GM12878 (cell line): ENCODE results near the gene CWC27. TPM values are rescaled to one million over a fixed set of nuclear protein-coding genes. Genes with fewer than 3 reads are reported as not detected.
A peak's percentile ranks its signal among the peaks of the same experiment; 100 is the strongest.

Source experiments
- BACH1 ChIP-seq: fragments of 450-650 bp; IDR thresholded peaks from 2 replicates; pipeline ENCODE4 v1.6.1; 2017; ENCODE audit warnings: mild to moderate bottlenecking, borderline replicate concordance
- CBFB ChIP-seq: IDR thresholded peaks from 2 replicates; pipeline ENCODE4 v1.6.1; 2016; ENCODE audit warnings: antibody characterized with exemption, low read depth
- CHD1 ChIP-seq: IDR thresholded peaks from 2 replicates; pipeline ENCODE4 v1.6.1; 2012; ENCODE audit warnings: low read depth, low read length, improper control_type of control experiment
- DPF2 ChIP-seq: fragments of 450-650 bp; IDR thresholded peaks from 2 replicates; pipeline ENCODE4 v1.6.1; 2017; ENCODE audit warnings: mild to moderate bottlenecking
- FOXK2 ChIP-seq: fragments of 450-650 bp; IDR thresholded peaks from 2 replicates; pipeline ENCODE4 v1.6.1; 2017; ENCODE audit warnings: mild to moderate bottlenecking, moderate library complexity
- FOXM1 ChIP-seq: IDR thresholded peaks from 2 replicates; pipeline ENCODE4 v1.6.1; 2012; ENCODE audit warnings: low read depth, mild to moderate bottlenecking, inconsistent platforms, low read length, moderate library complexity
- HDAC2 ChIP-seq: fragments of 200-600 bp; sonication (generic); IDR thresholded peaks from 2 replicates; pipeline ENCODE4 v1.6.1; 2017
- JUNB ChIP-seq: IDR thresholded peaks from 2 replicates; pipeline ENCODE4 v1.6.1; 2016; ENCODE audit warnings: antibody characterized with exemption, mild to moderate bottlenecking
- NFYB ChIP-seq: IDR thresholded peaks from 2 replicates; pipeline ENCODE4 v1.6.1; 2011; ENCODE audit warnings: low read depth, mild to moderate bottlenecking, low read length, improper control_type of control experiment, moderate library complexity; ENCODE audit not compliant: insufficient read depth
- POU2F2 ChIP-seq: IDR thresholded peaks from 3 replicates; pipeline ENCODE4 v1.6.1; 2011; ENCODE audit warnings: low read depth, mild to moderate bottlenecking, low read length, borderline replicate concordance
- RBBP5 ChIP-seq: fragments of 200-600 bp; sonication (generic); conservative IDR thresholded peaks from 2 replicates; pipeline ENCODE4 v1.6.1; 2016
- RUNX3 ChIP-seq: IDR thresholded peaks from 2 replicates; pipeline ENCODE4 v1.6.1; 2012; ENCODE audit warnings: low read length, inconsistent platforms
- SMAD1 ChIP-seq: fragments of 450-650 bp; IDR thresholded peaks from 2 replicates; pipeline ENCODE4 v1.6.1; 2018; ENCODE audit warnings: mild to moderate bottlenecking, low read depth; ENCODE audit not compliant: partially characterized antibody
- SMAD5 ChIP-seq: IDR thresholded peaks from 2 replicates; pipeline ENCODE4 v1.6.1; 2016; ENCODE audit warnings: antibody characterized with exemption, low read depth
- SPI1 ChIP-seq: IDR thresholded peaks from 2 replicates; pipeline ENCODE4 v1.6.1; 2011; ENCODE audit warnings: low read depth, mild to moderate bottlenecking, low read length, moderate library complexity, borderline replicate concordance; ENCODE audit not compliant: insufficient read depth
- SREBF1 ChIP-seq: IDR thresholded peaks from 2 replicates; pipeline ENCODE4 v1.6.1; 2012; ENCODE audit warnings: mild to moderate bottlenecking, low read length
- SREBF2 ChIP-seq: IDR thresholded peaks from 2 replicates; pipeline ENCODE4 v1.6.1; 2012; ENCODE audit warnings: mild to moderate bottlenecking, low read length
- STAT1 ChIP-seq: fragments of 450-650 bp; conservative IDR thresholded peaks from 2 replicates; pipeline ENCODE4 v1.6.1; 2014; ENCODE audit warnings: antibody characterized with exemption, mild to moderate bottlenecking
- SUZ12 ChIP-seq: fragments of 200-600 bp; sonication (generic); IDR thresholded peaks from one replicate; pipeline ENCODE4 v1.6.1; 2018; ENCODE audit warnings: antibody characterized with exemption, mild to moderate bottlenecking; ENCODE audit not compliant: unreplicated experiment
- USF2 ChIP-seq: IDR thresholded peaks from 2 replicates; pipeline ENCODE4 v1.6.1; 2011; ENCODE audit warnings: low read depth, low read length, improper control_type of control experiment, borderline replicate concordance
- ZNF217 ChIP-seq: fragments of 450-650 bp; IDR thresholded peaks from 2 replicates; pipeline ENCODE4 v1.6.1; 2017; ENCODE audit warnings: antibody characterized with exemption, mild to moderate bottlenecking
- ZNF384 ChIP-seq: IDR thresholded peaks from 2 replicates; pipeline ENCODE4 v1.6.1; 2012; ENCODE audit warnings: low read depth, mild to moderate bottlenecking, low read length, improper control_type of control experiment, borderline replicate concordance
- polyA plus RNA-seq, 11 experiments: library from polyadenylated mRNA; depleted of rRNA in 4 of 11; unstranded in 6 of 11; stranded (reverse) in 5 of 11; fragments of >200 nt; fragmentation: Nextera tagmentation in 4 of 11; fragmentation: Illumina TruSeq in 1 of 11; extraction: Ambion mirVana in 4 of 11; extraction: Trizol in 1 of 11; gene quantifications; 1 replicate in 1 of 11; 2 replicates in 10 of 11; pipeline versions ENCODE4 v1.2.1 to v1.2.3, GENCODE V29; 2011 to 2016; ENCODE audit warnings: inconsistent platforms in 2 of 11, missing spikeins in 2 of 11, low read depth in 1 of 11
- total RNA-seq, 4 experiments: library from RNA; depleted of rRNA in 3 of 4; stranded (reverse); fragments of >200 nt in 3 of 4; fragmentation: Illumina TruSeq in 1 of 4; extraction: Trizol in 1 of 4; gene quantifications; 2 replicates each; pipeline versions ENCODE4 v1.2.1 to v1.2.3, GENCODE V29; 2013 to 2021
- TF ChIP-seq, protein P1 (sequence below): fragments of 450-650 bp; formaldehyde crosslinking; IDR thresholded peaks from 2 replicates; pipeline ENCODE4 v1.4.0; 2022; ENCODE audit warnings: mild to moderate bottlenecking, moderate library complexity
- TF ChIP-seq, protein P2 (sequence below): fragments of 450-650 bp; IDR thresholded peaks from 2 replicates; pipeline ENCODE4 v1.6.1; 2016; ENCODE audit warnings: mild to moderate bottlenecking
- TF ChIP-seq, protein P3 (sequence below): fragments of 450-650 bp; IDR thresholded peaks from 2 replicates; pipeline ENCODE4 v1.6.1; 2017; ENCODE audit warnings: mild to moderate bottlenecking, low read depth, inconsistent platforms; ENCODE audit not compliant: poor library complexity, severe bottlenecking
- TF ChIP-seq, protein P4 (sequence below): IDR thresholded peaks from 2 replicates; pipeline ENCODE4 v1.6.1; 2012; ENCODE audit warnings: low read depth, low read length, improper control_type of control experiment

Gene CWC27
- total and polyA plus RNA-seq, 10 of the 15 experiments (the other 5 are each of a cell fraction or from before 2014, with no cell fraction given), result 21.7 to 61.9 (median 47.0) TPM

DNA sequence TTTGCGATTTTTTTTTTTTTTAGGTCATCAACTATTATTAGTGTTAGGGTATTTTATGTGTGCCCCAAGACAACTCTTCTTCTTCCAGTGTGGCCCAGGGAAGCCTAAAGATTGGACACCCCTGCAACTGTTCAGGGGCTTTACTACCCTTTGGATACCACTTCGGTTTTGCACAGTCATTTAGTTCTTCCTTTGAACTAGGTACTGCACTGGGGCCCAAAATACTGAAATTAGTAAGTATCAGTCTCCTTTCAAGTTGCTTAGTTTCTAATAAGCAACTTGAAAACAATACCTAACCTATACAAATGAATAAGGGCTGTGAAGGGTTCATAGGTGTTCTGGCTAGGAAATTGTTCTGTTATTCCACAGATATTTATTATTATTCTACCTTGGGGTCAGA lies 45.3 kb downstream of the CWC27 start (continued):
- TF ChIP-seq, protein P1, sequence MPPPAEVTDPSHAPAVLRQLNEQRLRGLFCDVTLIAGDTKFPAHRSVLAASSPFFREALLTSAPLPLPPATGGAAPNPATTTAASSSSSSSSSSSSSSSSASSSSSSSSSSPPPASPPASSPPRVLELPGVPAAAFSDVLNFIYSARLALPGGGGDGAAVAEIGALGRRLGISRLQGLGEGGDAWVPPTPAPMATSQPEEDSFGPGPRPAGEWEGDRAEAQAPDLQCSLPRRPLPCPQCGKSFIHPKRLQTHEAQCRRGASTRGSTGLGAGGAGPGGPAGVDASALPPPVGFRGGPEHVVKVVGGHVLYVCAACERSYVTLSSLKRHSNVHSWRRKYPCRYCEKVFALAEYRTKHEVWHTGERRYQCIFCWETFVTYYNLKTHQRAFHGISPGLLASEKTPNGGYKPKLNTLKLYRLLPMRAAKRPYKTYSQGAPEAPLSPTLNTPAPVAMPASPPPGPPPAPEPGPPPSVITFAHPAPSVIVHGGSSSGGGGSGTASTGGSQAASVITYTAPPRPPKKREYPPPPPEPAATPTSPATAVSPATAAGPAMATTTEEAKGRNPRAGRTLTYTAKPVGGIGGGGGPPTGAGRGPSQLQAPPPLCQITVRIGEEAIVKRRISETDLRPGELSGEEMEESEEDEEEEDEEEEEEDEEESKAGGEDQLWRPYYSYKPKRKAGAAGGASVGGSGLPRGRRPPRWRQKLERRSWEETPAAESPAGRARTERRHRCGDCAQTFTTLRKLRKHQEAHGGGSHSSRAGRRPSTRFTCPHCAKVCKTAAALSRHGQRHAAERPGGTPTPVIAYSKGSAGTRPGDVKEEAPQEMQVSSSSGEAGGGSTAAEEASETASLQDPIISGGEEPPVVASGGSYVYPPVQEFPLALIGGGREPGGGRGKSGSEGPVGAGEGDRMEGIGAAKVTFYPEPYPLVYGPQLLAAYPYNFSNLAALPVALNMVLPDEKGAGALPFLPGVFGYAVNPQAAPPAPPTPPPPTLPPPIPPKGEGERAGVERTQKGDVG (CRISPR knock-in tag), result no peak
- TF ChIP-seq CBFB, result no peak
- no peak for TF ChIP-seq ZNF384
- TF ChIP-seq STAT1, result no peak
- no peak for TF ChIP-seq RBBP5
- TF ChIP-seq, protein P2, sequence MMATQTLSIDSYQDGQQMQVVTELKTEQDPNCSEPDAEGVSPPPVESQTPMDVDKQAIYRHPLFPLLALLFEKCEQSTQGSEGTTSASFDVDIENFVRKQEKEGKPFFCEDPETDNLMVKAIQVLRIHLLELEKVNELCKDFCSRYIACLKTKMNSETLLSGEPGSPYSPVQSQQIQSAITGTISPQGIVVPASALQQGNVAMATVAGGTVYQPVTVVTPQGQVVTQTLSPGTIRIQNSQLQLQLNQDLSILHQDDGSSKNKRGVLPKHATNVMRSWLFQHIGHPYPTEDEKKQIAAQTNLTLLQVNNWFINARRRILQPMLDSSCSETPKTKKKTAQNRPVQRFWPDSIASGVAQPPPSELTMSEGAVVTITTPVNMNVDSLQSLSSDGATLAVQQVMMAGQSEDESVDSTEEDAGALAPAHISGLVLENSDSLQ, result no peak
- TF ChIP-seq JUNB, result peak; percentile 97
- no peak for TF ChIP-seq FOXK2
- TF ChIP-seq, protein P3, sequence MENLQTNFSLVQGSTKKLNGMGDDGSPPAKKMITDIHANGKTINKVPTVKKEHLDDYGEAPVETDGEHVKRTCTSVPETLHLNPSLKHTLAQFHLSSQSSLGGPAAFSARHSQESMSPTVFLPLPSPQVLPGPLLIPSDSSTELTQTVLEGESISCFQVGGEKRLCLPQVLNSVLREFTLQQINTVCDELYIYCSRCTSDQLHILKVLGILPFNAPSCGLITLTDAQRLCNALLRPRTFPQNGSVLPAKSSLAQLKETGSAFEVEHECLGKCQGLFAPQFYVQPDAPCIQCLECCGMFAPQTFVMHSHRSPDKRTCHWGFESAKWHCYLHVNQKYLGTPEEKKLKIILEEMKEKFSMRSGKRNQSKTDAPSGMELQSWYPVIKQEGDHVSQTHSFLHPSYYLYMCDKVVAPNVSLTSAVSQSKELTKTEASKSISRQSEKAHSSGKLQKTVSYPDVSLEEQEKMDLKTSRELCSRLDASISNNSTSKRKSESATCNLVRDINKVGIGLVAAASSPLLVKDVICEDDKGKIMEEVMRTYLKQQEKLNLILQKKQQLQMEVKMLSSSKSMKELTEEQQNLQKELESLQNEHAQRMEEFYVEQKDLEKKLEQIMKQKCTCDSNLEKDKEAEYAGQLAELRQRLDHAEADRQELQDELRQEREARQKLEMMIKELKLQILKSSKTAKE, result no peak
- TF ChIP-seq SMAD5, result no peak
- TF ChIP-seq SMAD1, result no peak
- TF ChIP-seq DPF2, result 0 out of 2 replicates have a peak, but pooled peaks have one; percentile 35
- TF ChIP-seq BACH1, result no peak
- no peak for TF ChIP-seq ZNF217
- no peak for TF ChIP-seq USF2
- TF ChIP-seq POU2F2, result no peak
- no peak for TF ChIP-seq SUZ12
- no peak for TF ChIP-seq NFYB
- TF ChIP-seq CHD1, result no peak
- no peak for TF ChIP-seq HDAC2
- TF ChIP-seq, protein P4, sequence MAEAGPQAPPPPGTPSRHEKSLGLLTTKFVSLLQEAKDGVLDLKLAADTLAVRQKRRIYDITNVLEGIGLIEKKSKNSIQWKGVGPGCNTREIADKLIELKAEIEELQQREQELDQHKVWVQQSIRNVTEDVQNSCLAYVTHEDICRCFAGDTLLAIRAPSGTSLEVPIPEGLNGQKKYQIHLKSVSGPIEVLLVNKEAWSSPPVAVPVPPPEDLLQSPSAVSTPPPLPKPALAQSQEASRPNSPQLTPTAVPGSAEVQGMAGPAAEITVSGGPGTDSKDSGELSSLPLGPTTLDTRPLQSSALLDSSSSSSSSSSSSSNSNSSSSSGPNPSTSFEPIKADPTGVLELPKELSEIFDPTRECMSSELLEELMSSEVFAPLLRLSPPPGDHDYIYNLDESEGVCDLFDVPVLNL, result no peak
- no peak for TF ChIP-seq SREBF1
- TF ChIP-seq SREBF2, result no peak
- TF ChIP-seq RUNX3, result peak; percentile 87
- no peak for TF ChIP-seq SPI1
- TF ChIP-seq FOXM1, result peak; percentile 82
